ENCODE measurements around the gene ESRRG. TPM values are rescaled to one million over a fixed set of nuclear protein-coding genes. Genes with fewer than 3 reads are reported as not detected.

ESRRG gene
- total RNA-seq, 2 donors from 2014 or later, result 4.1 to 16.2 TPM

DNA sequence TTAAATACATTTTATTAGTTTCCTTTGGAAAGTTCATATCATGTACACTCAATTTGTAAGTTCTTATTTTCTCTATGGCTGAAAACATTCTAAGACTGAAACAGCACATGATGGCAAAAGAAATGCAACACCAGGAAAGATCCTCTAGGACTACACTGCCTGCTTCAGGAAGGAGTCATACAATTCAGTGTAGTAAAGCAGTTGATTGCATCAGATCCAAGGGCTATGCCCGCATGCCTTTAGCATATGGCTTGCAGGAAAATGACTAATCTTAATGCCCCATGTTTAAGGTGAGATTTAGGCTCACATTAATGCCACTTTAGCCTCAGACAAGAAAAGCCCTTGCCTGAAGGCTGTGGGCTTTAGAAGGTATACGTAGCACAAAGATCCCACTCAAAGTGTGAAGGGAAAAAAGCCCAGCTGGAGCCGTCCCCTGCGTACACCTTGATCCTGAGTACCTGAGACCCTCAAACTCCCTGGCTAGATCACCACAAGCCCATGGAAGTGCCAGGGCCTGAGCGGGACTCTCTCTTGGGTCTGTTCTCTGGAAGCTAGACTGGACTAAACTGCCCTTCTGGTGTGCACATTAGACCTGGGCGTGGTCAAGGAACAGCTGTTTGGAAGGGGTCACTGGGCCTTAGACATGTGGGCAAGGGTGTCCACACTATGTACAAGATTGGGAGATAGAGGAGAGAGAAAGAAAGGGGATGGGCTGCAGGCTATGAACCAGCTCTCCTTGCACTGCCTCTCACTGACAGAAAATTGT lies 52.9 kb downstream of the ESRRG start:
- WGBS, result 98% methylated on average over 6 of the region's 6 CpGs
- DNase-seq (ENCODE audit: low spot score), result no peak

DNA sequence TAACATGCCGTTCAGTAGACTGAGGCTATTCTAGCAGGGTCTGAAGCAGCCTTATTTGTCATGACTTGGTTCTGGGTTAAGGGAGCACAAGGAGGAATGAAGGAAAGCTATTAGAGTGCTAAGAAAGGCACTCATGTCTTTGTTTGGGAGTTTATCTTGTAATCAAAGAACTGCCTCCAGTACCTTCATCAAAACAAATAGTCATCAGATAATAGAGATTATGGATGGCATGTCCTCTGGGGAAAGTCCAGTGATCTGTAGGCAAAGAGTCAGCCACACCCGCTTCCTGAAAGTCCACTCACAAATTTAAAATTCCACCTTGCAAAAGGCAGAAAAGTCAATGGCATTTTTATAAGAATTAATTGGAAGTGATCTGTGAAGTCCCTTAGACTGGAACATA lies 56.8 kb downstream of the ESRRG start:
- Histone ChIP-seq H3K27me3 (replicated peaks; ENCODE audit: insufficient read depth) (no peaks in the 10 kb centered on the region), H3K4me1 (replicated peaks) (no peaks in the 10 kb centered on the region), H3K9me3 (no peaks in the 10 kb centered on the region), H3K36me3 (no peaks in the 10 kb centered on the region), H3K27ac (no peak overlapping the region), H3K4me3 (no peak overlapping the region)
- WGBS, result 72% methylated on average over 2 of the region's 2 CpGs
- intact Hi-C loops (cut with DNase I), result no loop called here
- TF ChIP-seq POLR2AphosphoS5 (IDR thresholded peaks at IDR 0.05) (no peak), POLR2A (IDR thresholded peaks at IDR 0.05) (no peak)
- TF ChIP-seq, protein P1, sequence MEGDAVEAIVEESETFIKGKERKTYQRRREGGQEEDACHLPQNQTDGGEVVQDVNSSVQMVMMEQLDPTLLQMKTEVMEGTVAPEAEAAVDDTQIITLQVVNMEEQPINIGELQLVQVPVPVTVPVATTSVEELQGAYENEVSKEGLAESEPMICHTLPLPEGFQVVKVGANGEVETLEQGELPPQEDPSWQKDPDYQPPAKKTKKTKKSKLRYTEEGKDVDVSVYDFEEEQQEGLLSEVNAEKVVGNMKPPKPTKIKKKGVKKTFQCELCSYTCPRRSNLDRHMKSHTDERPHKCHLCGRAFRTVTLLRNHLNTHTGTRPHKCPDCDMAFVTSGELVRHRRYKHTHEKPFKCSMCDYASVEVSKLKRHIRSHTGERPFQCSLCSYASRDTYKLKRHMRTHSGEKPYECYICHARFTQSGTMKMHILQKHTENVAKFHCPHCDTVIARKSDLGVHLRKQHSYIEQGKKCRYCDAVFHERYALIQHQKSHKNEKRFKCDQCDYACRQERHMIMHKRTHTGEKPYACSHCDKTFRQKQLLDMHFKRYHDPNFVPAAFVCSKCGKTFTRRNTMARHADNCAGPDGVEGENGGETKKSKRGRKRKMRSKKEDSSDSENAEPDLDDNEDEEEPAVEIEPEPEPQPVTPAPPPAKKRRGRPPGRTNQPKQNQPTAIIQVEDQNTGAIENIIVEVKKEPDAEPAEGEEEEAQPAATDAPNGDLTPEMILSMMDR (IDR thresholded peaks at IDR 0.05), result no peak
- no peak for DNase-seq (ENCODE audit: low spot score)

More for the DNA sequence above, 52.9 kb downstream of the ESRRG start:
- TF ChIP-seq, protein P1 (IDR thresholded peaks at IDR 0.05), result no peak
- TF ChIP-seq POLR2A (IDR thresholded peaks at IDR 0.05) (no peak), POLR2AphosphoS5 (IDR thresholded peaks at IDR 0.05) (no peak)
- Histone ChIP-seq H3K36me3 (no peaks in the 10 kb centered on the region), H3K4me1 (replicated peaks) (no peaks in the 10 kb centered on the region), H3K27me3 (replicated peaks; ENCODE audit: insufficient read depth) (no peaks in the 10 kb centered on the region), H3K4me3 (no peak overlapping the region), H3K9me3 (no peaks in the 10 kb centered on the region), H3K27ac (no peak overlapping the region)
- intact Hi-C loops (cut with DNase I), result no loop called here

DNA sequence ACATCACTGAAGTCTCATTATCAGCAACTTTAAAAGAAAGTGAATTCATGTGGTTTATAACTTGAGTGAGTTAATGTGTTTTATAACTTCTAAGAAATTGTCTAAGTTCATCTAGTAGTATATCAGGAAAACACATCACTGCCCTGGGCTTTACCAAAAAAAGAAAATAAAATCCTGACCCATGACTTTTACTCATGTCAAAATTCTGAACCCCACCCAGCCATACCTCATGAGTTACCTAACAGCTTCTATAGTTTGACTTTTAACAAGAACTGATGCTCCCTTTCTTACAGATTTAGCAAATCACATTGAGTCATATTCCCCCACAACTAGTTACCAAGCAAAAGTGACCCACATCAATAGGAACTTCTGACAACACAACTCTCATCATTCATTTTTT lies 57.4 kb downstream of the ESRRG start:
- DNase-seq (ENCODE audit: low spot score), result no peak
- Histone ChIP-seq H3K4me3 (no peak overlapping the region), H3K9me3 (no peaks in the 10 kb centered on the region), H3K27ac (no peak overlapping the region), H3K36me3 (no peaks in the 10 kb centered on the region), H3K27me3 (replicated peaks; ENCODE audit: insufficient read depth) (no peaks in the 10 kb centered on the region), H3K4me1 (replicated peaks) (no peaks in the 10 kb centered on the region)
- intact Hi-C loops (cut with DNase I), result no loop called here
- TF ChIP-seq POLR2AphosphoS5 (IDR thresholded peaks at IDR 0.05), result no peak
- no peak for TF ChIP-seq POLR2A (IDR thresholded peaks at IDR 0.05)
- TF ChIP-seq, protein P1 (IDR thresholded peaks at IDR 0.05), result no peak

- intact Hi-C loops (cut with DNase I), result no loop called here
- Histone ChIP-seq H3K9me3 (no peaks in the 10 kb centered on the region), H3K4me3 (no peak overlapping the region), H3K27me3 (replicated peaks; ENCODE audit: insufficient read depth) (no peaks in the 10 kb centered on the region), H3K36me3 (no peaks in the 10 kb centered on the region), H3K4me1 (replicated peaks) (no peaks in the 10 kb centered on the region), H3K27ac (no peak overlapping the region)
- DNase-seq (ENCODE audit: low spot score), result no peak
- WGBS, result 83% methylated on average over 1 of the region's 1 CpG
- TF ChIP-seq, protein P1 (IDR thresholded peaks at IDR 0.05), result no peak
- TF ChIP-seq POLR2AphosphoS5 (IDR thresholded peaks at IDR 0.05) (no peak), POLR2A (IDR thresholded peaks at IDR 0.05) (no peak)
These were observed 57.8 kb downstream of the ESRRG start for GRCh38 chr1:216665406-216665805.

GRCh38 chr1:216662681-216663080 lies 60.5 kb downstream of the ESRRG start:
- intact Hi-C loops (cut with DNase I), result no loop called here

More at GRCh38 chr1:216662681-216663080, 60.5 kb downstream of the ESRRG start:
- WGBS, result 62% methylated on average over 3 of the region's 3 CpGs
- H3K4me3 ChIP-seq, result no peak overlapping the region
- no peaks in the 10 kb centered on the region for H3K36me3 ChIP-seq
- H3K9me3 ChIP-seq, result no peaks in the 10 kb centered on the region
- no peak for TF ChIP-seq POLR2AphosphoS5 (IDR thresholded peaks at IDR 0.05)
- no peak for TF ChIP-seq POLR2A (IDR thresholded peaks at IDR 0.05)
- TF ChIP-seq, protein P1 (IDR thresholded peaks at IDR 0.05), result no peak
- no peaks in the 10 kb centered on the region for H3K27me3 ChIP-seq (replicated peaks; ENCODE audit: insufficient read depth)
- no peak for DNase-seq (ENCODE audit: low spot score)
- H3K27ac ChIP-seq, result no peak overlapping the region
- H3K4me1 ChIP-seq (replicated peaks), result no peaks in the 10 kb centered on the region
